NCI-H2029 (cell line): ENCODE results near the gene CENPP.

Experiments used
- DNase-seq: peaks from one replicate; lab custom pipeline; 2025; lab: John Stamatoyannopoulos, UW

The CENPP gene

GRCh38 chr9:92480986-92481633 lies 155.4 kb downstream of the CENPP start:
- DNase-seq = no peak

GRCh38 chr9:92482329-92482728 lies 156.6 kb downstream of the CENPP start, which contains the start of gene ASPN:
ASPN (minus strand) TSS chr9:92482506.
- no peak for DNase-seq

DNA sequence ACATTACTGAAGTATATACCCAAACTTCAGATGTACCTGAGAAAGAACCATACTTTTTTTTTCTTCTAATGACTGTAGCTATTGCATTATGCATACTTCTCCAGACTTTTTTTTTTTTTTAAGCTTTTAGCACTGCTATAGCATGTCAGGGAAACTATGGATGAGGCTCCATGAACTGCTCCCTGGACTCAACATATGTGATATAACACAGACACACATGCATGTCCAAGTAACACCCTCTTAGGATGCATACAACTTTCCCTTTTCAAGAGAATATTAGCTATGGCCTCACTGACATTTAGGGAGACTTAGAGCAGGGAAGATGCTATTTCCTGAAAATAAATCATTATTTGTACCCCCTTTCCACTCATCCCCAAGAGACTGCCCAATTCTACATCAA lies 157.1 kb downstream of the CENPP start:
- no peak for DNase-seq

DNA sequence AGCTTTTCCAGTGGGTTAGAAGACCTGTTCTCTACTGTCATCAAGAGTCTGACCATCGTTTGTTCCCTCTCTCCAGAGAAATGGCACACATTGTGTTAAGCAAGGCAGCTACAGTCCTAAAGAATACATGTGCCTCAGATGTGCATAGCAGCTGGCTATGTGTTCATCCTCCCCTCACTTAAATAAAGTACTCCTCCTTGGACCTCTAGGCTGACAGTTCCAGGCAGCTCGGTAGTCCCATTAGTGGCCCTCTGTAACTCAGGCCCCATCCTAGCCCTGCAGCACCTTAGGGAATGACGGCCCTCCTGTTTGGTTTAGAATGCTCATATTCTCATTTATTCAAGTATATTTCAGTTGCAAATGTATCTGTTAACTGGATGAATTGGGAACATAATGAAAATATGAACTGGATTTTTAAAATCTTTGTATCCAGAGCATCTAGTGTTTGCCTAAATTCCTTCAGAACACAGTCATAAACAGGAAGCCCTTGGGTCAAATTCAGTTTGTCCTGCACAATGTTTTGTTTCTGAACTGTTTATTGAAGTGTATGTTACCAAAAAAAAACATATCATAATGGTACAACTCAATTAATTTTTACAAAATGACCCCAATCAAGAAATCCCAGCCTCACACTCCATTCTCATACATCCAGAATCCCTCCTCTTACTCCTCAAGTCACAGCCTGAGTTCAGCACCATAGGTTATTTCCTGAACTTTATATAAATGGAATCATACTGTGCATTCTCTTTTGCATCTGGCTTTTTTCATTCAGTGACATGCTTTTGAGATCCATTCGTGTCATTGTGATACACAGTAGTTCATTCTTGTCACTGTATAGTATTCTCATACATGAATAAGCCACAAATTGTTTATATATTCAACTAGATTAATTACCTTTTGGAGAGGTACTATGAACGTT lies 158.1 kb downstream of the CENPP start:
- no peak for DNase-seq

DNA sequence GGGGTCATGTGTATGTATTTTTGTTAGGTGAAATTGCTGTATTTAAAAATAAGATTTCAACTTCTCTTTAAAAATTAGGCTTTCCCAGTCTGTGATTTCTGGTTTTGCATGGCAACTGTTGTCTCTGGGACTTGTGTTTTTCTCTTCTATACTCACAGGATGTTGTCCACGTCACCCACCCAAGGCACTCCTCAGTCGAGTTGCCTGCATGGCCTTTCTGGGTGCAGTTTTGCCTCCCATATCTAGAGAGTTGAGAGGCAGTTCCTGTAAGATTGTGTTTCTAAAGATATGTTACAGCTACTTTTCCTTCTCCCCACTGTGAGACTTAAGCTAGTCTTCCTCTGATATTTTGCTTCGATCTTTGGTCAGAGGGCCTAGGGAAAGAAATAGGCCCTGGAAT lies 158.8 kb downstream of the CENPP start:
- DNase-seq = no peak

GRCh38 chr9:92486371-92486770 lies 160.6 kb downstream of the CENPP start:
- no peak for DNase-seq

DNA sequence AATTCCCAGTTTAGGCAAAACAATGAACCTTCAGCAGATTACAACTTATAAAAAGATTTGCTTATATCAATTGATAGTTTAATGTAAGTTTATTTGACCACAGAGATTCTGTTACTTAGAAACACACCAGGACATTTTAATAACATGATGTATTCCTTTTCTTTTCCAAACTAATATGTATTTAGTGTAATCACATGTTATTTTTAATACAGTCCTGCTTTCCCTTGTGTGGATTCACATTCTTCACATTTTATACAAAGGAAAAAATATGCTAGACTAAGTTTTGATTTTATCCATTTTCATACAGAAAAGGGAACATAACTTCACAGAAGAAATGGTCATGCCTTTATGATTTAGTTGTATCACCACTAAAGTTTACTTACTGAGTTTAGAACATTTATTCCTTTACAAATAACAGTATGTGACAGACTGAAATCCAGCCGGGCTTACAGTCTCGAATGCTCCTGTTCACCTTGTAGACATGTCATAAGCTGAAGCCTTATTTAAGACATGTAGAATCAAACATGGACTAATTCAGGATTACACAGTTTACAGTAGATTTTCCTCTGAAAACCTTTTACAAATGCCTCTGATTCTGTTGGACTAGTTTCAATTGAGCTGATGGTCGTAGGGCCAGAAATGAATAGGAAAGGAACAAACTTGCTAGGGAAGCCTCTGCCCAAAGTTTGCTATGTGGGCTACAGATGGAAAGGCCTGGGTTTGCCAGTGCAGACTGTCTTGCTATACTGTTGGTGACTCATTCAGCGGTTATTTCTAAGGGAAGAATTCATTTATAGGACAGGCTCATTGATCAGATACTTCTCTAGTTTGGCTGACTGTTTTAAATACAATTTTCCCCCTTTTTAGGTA lies 163.2 kb downstream of the CENPP start:
- DNase-seq = no peak

- no peak for DNase-seq
These were observed 167.1 kb downstream of the CENPP start for GRCh38 chr9:92492781-92493401.

DNA sequence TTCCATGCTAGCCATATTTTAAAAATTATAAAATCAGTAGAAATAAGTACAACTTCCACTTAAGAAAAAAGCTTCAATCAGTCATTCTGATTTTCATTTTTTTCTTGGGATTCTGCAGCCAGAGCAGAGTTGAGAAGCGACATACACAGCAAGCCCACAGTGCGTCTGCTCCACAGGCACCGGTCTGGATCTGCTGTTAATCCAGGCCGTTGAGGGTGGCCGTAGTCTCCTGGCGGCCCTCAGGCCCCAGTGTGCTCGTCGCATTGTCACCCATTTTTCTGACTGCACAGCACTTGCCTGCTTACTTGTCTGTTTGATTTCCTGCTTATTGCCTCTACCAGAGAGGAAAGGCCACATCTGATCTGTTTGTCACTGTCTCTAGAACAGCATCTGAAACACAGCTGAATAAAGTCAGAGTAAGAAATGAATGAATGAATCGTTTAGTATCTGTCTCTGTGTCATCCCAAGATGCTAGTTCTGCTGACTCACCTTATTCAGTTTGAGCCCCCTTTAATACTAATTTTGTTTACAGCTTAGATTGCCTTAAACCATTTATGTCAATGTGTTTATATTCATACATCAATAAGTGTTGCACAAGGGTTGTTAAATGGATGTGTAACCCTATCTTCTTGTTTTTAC lies 168.1 kb downstream of the CENPP start:
- no peak for DNase-seq

- no peak for DNase-seq
These were observed 169.1 kb downstream of the CENPP start for GRCh38 chr9:92494856-92495255.

DNA sequence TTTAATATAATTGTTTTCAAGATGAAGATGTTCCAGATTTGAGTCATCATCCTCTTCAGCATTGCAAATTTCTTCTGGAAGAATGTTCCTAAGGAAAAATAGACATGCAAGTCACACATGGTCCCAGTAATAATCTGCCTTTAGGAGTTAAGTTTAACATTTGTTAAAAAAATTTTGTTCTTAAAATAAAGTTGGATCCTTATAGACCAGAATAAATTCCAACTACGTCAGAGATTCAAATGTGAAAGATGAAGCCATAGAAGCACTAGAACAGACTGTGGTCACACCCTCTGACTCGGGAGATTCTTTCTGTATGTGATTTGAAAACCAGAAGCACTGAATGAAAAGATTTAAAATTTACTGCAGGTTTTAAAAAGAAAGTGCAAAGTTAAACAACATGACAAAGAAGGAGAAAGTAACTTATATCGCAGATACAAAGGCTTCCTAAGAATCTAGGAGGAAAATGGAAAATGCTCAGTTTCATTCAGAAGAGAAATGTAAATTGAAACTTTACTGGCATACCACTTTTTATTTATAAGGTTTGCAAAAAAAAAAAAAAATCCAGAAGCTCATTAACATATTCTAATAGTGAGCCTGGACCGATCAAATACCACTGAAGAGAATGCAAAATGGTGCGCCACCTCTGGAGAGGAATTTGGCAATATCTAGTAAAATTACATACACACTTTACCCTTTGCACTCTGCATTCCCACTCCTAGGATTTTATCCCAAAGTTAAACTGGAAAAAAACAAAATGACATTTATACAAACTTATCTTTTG lies 170.8 kb downstream of the CENPP start:
- DNase-seq = no peak

DNA sequence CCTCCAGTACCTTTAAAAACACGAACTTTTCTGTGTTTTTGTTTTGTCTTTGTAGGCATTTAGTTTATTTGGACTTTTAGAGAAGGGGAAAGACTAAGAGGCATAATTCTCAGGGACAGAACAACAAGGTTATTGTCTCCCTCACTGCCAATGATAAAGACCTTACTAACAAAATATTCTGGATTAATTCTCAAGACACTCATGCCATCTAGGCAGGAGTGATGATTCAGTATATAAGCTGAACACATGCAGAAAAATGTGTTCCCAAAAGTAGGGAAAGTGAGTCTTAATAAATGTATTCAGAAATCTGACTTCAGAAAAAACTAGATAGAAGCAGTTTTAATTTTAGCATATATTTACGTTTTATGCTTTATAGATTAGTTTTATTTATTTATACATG lies 173.9 kb downstream of the CENPP start:
- DNase-seq = no peak

- no peak for DNase-seq
These were observed 175.0 kb downstream of the CENPP start for GRCh38 chr9:92500725-92501124.

- peak; percentile 25 for DNase-seq
These were observed 176.1 kb downstream of the CENPP start for GRCh38 chr9:92501671-92502393.

DNA sequence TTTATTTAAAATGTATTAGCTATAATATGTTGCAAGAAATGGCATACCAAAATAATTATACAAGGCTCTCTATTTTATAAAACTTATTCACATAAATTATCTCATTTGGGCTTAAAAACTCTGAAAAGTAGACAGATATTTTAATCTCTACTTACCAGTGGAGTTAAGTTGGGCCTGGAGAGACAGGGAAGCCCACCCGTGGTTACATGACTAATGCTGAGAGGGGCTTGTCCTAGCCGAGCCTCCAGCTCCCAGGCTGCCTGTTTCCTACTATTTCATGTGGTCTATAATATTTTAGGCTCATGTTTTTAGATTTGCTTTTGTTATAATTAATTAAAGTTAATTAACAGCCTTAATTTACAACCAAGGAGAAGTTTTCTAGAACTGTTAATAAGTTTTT lies 177.4 kb downstream of the CENPP start:
- DNase-seq = no peak

DNA sequence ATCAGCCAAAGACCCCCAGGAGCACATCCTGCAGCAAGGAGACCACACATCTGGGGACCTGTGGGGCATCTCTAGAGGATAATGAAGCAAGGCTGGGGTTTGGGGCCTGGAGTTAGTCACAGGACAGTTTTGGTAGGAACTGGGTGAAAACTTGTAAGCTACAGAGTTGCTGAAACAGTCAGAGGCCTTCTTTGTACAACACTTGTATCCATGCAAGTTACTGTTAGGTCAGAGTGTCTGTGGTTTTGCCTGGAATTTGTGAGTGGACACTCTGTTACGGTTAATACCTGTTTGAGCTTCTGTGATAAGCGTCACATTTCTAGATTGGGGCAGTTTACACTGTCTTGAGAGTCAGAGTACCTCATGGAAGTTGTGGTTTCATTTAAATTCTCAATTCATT lies 179.1 kb downstream of the CENPP start:
- no peak for DNase-seq

DNA sequence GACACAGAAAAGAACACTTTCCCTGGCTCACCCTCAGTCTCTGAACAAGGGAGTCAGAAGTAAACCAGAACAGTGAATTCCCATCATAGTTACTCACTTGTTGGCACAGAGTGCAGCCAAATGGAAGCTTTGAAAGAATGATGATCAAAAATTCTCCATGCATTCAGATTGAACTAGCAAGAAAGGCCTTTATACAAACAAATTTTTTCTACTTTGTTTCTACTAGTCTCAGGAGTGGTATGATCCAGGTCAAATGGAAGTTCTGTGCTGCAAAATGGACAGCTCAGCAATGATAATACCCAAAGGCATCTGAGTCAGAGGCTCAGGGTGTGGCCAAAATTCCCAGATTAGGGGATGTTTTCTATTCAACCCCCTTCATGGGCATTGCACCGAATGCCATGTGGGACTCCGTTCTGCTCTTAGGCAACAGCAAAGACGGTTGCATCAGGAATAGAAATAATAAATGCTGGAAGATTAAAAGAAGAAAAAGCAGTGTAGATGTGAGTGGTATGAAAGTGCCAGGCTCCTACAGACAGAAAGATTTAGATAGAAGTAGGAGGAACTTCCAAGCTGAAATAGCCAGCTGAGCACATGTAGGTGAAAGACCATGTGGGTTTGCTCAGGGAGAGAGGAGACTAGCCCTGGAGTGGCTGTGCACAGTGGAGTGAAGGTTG lies 180.6 kb downstream of the CENPP start:
- no peak for DNase-seq

GRCh38 chr9:92507005-92507404 lies 181.3 kb downstream of the CENPP start:
- no peak for DNase-seq

GRCh38 chr9:92507496-92507895 lies 181.7 kb downstream of the CENPP start:
- no peak for DNase-seq
